ENCODE results near the gene ZNF407.

ZNF407 gene

GRCh38 chr18:74784752-74785151 lies 187.1 kb downstream of the ZNF407 start:
- DNase-seq (ENCODE audit: low read depth, low spot score) = no peak
- H3K36me3 ChIP-seq (ENCODE audit: insufficient read depth, insufficient read length, low read length) = no peaks in the 10 kb centered on the region
- no peak overlapping the region for H3K4me3 ChIP-seq (ENCODE audit: insufficient read length, low read depth)
- H3K9ac ChIP-seq (ENCODE audit: insufficient read length, low read depth) = no peak overlapping the region
- no peaks in the 10 kb centered on the region for H3K27me3 ChIP-seq (ENCODE audit: insufficient read depth, insufficient read length)
- TF ChIP-seq YY1 (IDR thresholded peaks at IDR 0.05; ENCODE audit: insufficient read depth, insufficient read length) = no peak
- TF ChIP-seq SUZ12 (IDR thresholded peaks at IDR 0.05; ENCODE audit: extremely low read depth, insufficient read depth, insufficient read length) = no peak
- no peaks in the 10 kb centered on the region for H3K9me3 ChIP-seq (ENCODE audit: insufficient read depth, low read length)
- no peaks in the 10 kb centered on the region for H3K4me1 ChIP-seq (ENCODE audit: insufficient read depth, insufficient read length)

GRCh38 chr18:74785632-74786031 lies 188.0 kb downstream of the ZNF407 start:
- no peak for DNase-seq (ENCODE audit: low read depth, low spot score)
- H3K4me3 ChIP-seq (ENCODE audit: insufficient read length, low read depth) = no peak overlapping the region
- no peaks in the 10 kb centered on the region for H3K36me3 ChIP-seq (ENCODE audit: insufficient read depth, insufficient read length, low read length)
- H3K9me3 ChIP-seq (ENCODE audit: insufficient read depth, low read length) = no peaks in the 10 kb centered on the region
- no peaks in the 10 kb centered on the region for H3K4me1 ChIP-seq (ENCODE audit: insufficient read depth, insufficient read length)
- TF ChIP-seq SUZ12 (IDR thresholded peaks at IDR 0.05; ENCODE audit: extremely low read depth, insufficient read depth, insufficient read length) (no peak), ZNF274 (IDR thresholded peaks at IDR 0.05; ENCODE audit: low read depth, low read length) (no peak), YY1 (IDR thresholded peaks at IDR 0.05; ENCODE audit: insufficient read depth, insufficient read length) (no peak)
- no peaks in the 10 kb centered on the region for H3K27me3 ChIP-seq (ENCODE audit: insufficient read depth, insufficient read length)
- H3K9ac ChIP-seq (ENCODE audit: insufficient read length, low read depth) = no peak overlapping the region

- no peak for TF ChIP-seq SUZ12 (IDR thresholded peaks at IDR 0.05; ENCODE audit: extremely low read depth, insufficient read depth, insufficient read length)
- no peak for TF ChIP-seq ZNF274 (IDR thresholded peaks at IDR 0.05; ENCODE audit: low read depth, low read length)
- TF ChIP-seq YY1 (IDR thresholded peaks at IDR 0.05; ENCODE audit: insufficient read depth, insufficient read length) = no peak
- Histone ChIP-seq H3K4me3 (ENCODE audit: insufficient read length, low read depth) (no peak overlapping the region), H3K27me3 (ENCODE audit: insufficient read depth, insufficient read length) (no peaks in the 10 kb centered on the region), H3K36me3 (ENCODE audit: insufficient read depth, insufficient read length, low read length) (no peaks in the 10 kb centered on the region), H3K9me3 (ENCODE audit: insufficient read depth, low read length) (no peaks in the 10 kb centered on the region), H3K4me1 (ENCODE audit: insufficient read depth, insufficient read length) (no peaks in the 10 kb centered on the region), H3K9ac (ENCODE audit: insufficient read length, low read depth) (no peak overlapping the region)
- no peak for DNase-seq (ENCODE audit: low read depth, low spot score)
These were observed 191.0 kb downstream of the ZNF407 start for GRCh38 chr18:74788657-74789056.

GRCh38 chr18:74789078-74789477 lies 191.4 kb downstream of the ZNF407 start:
- Histone ChIP-seq H3K9ac (ENCODE audit: insufficient read length, low read depth) (no peak overlapping the region), H3K4me3 (ENCODE audit: insufficient read length, low read depth) (no peak overlapping the region), H3K4me1 (ENCODE audit: insufficient read depth, insufficient read length) (no peaks in the 10 kb centered on the region), H3K9me3 (ENCODE audit: insufficient read depth, low read length) (no peaks in the 10 kb centered on the region), H3K36me3 (ENCODE audit: insufficient read depth, insufficient read length, low read length) (no peaks in the 10 kb centered on the region), H3K27me3 (ENCODE audit: insufficient read depth, insufficient read length) (no peaks in the 10 kb centered on the region)
- DNase-seq (ENCODE audit: low read depth, low spot score) = no peak
- TF ChIP-seq ZNF274 (IDR thresholded peaks at IDR 0.05; ENCODE audit: low read depth, low read length) = no peak
- TF ChIP-seq SUZ12 (IDR thresholded peaks at IDR 0.05; ENCODE audit: extremely low read depth, insufficient read depth, insufficient read length) = no peak
- no peak for TF ChIP-seq YY1 (IDR thresholded peaks at IDR 0.05; ENCODE audit: insufficient read depth, insufficient read length)

- Histone ChIP-seq H3K4me1 (ENCODE audit: insufficient read depth, insufficient read length) (no peaks in the 10 kb centered on the region), H3K27me3 (ENCODE audit: insufficient read depth, insufficient read length) (no peaks in the 10 kb centered on the region), H3K4me3 (ENCODE audit: insufficient read length, low read depth) (no peak overlapping the region), H3K9ac (ENCODE audit: insufficient read length, low read depth) (no peak overlapping the region), H3K36me3 (ENCODE audit: insufficient read depth, insufficient read length, low read length) (no peaks in the 10 kb centered on the region), H3K9me3 (ENCODE audit: insufficient read depth, low read length) (no peaks in the 10 kb centered on the region)
- TF ChIP-seq ZNF274 (IDR thresholded peaks at IDR 0.05; ENCODE audit: low read depth, low read length) (no peak), YY1 (IDR thresholded peaks at IDR 0.05; ENCODE audit: insufficient read depth, insufficient read length) (no peak), SUZ12 (IDR thresholded peaks at IDR 0.05; ENCODE audit: extremely low read depth, insufficient read depth, insufficient read length) (no peak)
- no peak for DNase-seq (ENCODE audit: low read depth, low spot score)
These were observed 192.8 kb downstream of the ZNF407 start for GRCh38 chr18:74790451-74790850.

- no peak overlapping the region for H3K9ac ChIP-seq (ENCODE audit: insufficient read length, low read depth)
- no peaks in the 10 kb centered on the region for H3K4me1 ChIP-seq (ENCODE audit: insufficient read depth, insufficient read length)
- no peak for DNase-seq (ENCODE audit: low read depth, low spot score)
- no peak overlapping the region for H3K4me3 ChIP-seq (ENCODE audit: insufficient read length, low read depth)
- H3K27me3 ChIP-seq (ENCODE audit: insufficient read depth, insufficient read length) = no peaks in the 10 kb centered on the region
- H3K36me3 ChIP-seq (ENCODE audit: insufficient read depth, insufficient read length, low read length) = no peaks in the 10 kb centered on the region
- no peaks in the 10 kb centered on the region for H3K9me3 ChIP-seq (ENCODE audit: insufficient read depth, low read length)
- no peak for TF ChIP-seq ZNF274 (IDR thresholded peaks at IDR 0.05; ENCODE audit: low read depth, low read length)
- no peak for TF ChIP-seq SUZ12 (IDR thresholded peaks at IDR 0.05; ENCODE audit: extremely low read depth, insufficient read depth, insufficient read length)
- no peak for TF ChIP-seq YY1 (IDR thresholded peaks at IDR 0.05; ENCODE audit: insufficient read depth, insufficient read length)
These were observed 194.0 kb downstream of the ZNF407 start for GRCh38 chr18:74791501-74792194.

- TF ChIP-seq YY1 (IDR thresholded peaks at IDR 0.05; ENCODE audit: insufficient read depth, insufficient read length) (no peak), SUZ12 (IDR thresholded peaks at IDR 0.05; ENCODE audit: extremely low read depth, insufficient read depth, insufficient read length) (no peak)
- no peaks in the 10 kb centered on the region for H3K36me3 ChIP-seq (ENCODE audit: insufficient read depth, insufficient read length, low read length)
- no peaks in the 10 kb centered on the region for H3K9me3 ChIP-seq (ENCODE audit: insufficient read depth, low read length)
- H3K27me3 ChIP-seq (ENCODE audit: insufficient read depth, insufficient read length) = no peaks in the 10 kb centered on the region
- no peak for DNase-seq (ENCODE audit: low read depth, low spot score)
- H3K4me1 ChIP-seq (ENCODE audit: insufficient read depth, insufficient read length) = no peaks in the 10 kb centered on the region
- no peak overlapping the region for H3K4me3 ChIP-seq (ENCODE audit: insufficient read length, low read depth)
- no peak overlapping the region for H3K9ac ChIP-seq (ENCODE audit: insufficient read length, low read depth)
These were observed 196.1 kb downstream of the ZNF407 start for GRCh38 chr18:74793746-74794145.

All from NT2/D1 (cell line).